ENCODE results near the gene ACOT9.

- no peak for TF ChIP-seq CTCF (conservative IDR thresholded peaks at IDR 0.05; ENCODE audit: low read depth, low read length)
- TF ChIP-seq EZH2 (IDR thresholded peaks at IDR 0.05; ENCODE audit: borderline replicate concordance, low read depth, low read length, poor library complexity, severe bottlenecking), result no peak
Observed at GRCh38 chrX:23790155-23790497, 47.0 kb upstream of the ACOT9 start.
